Measurements from ENCODE around the gene ITGA3.

DNA sequence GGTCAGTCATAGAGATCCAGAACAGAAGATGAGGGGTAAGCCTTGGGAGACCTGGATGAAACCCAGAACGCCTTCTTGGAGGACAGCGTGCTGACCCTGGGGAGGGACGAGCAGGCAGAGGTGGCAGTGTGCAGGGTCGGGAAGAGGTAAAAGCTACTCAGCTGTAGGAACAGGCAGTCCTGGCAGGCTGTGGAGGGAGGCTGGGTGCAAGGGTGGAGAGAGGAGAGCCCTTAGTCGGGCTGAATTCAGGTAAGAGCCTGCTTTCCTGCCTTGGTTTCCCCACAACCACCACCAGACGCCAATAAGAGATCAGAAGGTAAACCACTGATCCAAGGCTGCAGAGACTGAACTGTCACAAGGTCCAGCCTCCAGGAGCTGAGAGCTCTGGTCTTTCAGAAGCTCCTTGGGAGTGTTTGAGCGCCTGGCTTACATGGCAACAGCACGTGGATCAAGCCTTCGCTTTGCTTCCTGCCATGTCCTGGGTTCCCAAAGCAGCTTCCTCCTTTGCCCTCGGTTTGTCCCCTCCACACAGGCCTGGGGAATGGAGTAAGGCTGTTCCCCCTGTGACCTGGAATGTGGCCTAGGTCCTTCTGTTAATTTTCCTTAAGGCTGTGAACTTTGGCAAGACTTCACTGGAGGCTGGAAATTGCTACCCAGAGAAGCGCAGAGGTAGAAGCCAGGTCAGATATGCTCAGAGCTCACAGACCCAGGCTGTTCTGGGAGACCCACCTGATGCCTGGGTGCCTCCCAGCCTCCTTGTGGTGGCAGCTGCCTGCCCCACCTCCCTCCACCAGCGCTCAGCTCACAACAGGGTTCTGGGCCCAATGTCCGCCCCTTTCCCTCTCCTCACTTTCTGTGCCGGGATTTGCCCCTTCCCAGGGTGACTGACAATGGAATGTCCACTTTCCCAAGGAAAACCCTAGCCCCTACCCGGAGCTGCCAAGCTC, 35.3 kb downstream of the ITGA3 start:
- TF ChIP-seq, protein P1, sequence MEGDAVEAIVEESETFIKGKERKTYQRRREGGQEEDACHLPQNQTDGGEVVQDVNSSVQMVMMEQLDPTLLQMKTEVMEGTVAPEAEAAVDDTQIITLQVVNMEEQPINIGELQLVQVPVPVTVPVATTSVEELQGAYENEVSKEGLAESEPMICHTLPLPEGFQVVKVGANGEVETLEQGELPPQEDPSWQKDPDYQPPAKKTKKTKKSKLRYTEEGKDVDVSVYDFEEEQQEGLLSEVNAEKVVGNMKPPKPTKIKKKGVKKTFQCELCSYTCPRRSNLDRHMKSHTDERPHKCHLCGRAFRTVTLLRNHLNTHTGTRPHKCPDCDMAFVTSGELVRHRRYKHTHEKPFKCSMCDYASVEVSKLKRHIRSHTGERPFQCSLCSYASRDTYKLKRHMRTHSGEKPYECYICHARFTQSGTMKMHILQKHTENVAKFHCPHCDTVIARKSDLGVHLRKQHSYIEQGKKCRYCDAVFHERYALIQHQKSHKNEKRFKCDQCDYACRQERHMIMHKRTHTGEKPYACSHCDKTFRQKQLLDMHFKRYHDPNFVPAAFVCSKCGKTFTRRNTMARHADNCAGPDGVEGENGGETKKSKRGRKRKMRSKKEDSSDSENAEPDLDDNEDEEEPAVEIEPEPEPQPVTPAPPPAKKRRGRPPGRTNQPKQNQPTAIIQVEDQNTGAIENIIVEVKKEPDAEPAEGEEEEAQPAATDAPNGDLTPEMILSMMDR (IDR thresholded peaks at IDR 0.05 in 8 of 11, conservative IDR thresholded peaks at IDR 0.05 in 3 of 11) = no peak
- TF ChIP-seq POLR2AphosphoS5 (IDR thresholded peaks at IDR 0.05) (no peak), POLR2A (IDR thresholded peaks at IDR 0.05) (no peak)

Measured in spleen (tissue), 7 donors.